SK-N-SH (cell line): ENCODE results near the gene INAFM2. TPM values are rescaled to one million over a fixed set of nuclear protein-coding genes. Genes with fewer than 3 reads are reported as not detected.

Experiments used
- CTCF ChIA-PET: fragments of 300-600, 350-600 bp; formaldehyde crosslinking; extraction: SDS; loops from one replicate; lab custom pipeline; 2021; lab: Yijun Ruan, JAX
- POLR2A ChIA-PET: fragments of 350-600 bp; sonication (Branson Sonifier 250); formaldehyde crosslinking; extraction: SDS; loops from one replicate; lab custom pipeline; 2020; ENCODE audit warnings: antibody characterized with exemption, inconsistent platforms; lab: Yijun Ruan, JAX
- DNase-seq: peaks from one replicate; pipeline ENCODE4 v3.0.0; 2012
- H2AFZ ChIP-seq: fragments of 200-600 bp; sonication (generic); 2 replicates; pipeline ENCODE4 v1.8.1; 2016; ENCODE audit warnings: antibody characterized with exemption, mild to moderate bottlenecking, low read depth
- H3F3A ChIP-seq: fragments of 200-600 bp; sonication (generic); replicated peaks from 2 replicates; pipeline ENCODE3; 2016; ENCODE audit warnings: antibody characterized with exemption, mild to moderate bottlenecking; ENCODE audit not compliant: insufficient read depth
- H3K27ac ChIP-seq, 2 experiments: fragments of 200-500 bp in 1 of 2; fragments of 200-600 bp in 1 of 2; sonication (Bioruptor generic) in 1 of 2; sonication (generic), shearing (Covaris generic) in 1 of 2; 2 replicates each; pipeline versions ENCODE4 v1.5.1 to v1.6.1; 2014 to 2016; ENCODE audit warnings: low read depth in 2 of 2, inconsistent platforms in 1 of 2, low read length in 1 of 2, mild to moderate bottlenecking in 1 of 2, mixed read lengths in 1 of 2
- H3K27me3 ChIP-seq: fragments of 200-600 bp; sonication (generic), shearing (Covaris generic); 2 replicates; pipeline ENCODE4 v1.6.1; 2016; ENCODE audit warnings: mixed run types; ENCODE audit not compliant: insufficient read depth
- H3K36me3 ChIP-seq, 2 experiments: fragments of 200-500 bp in 1 of 2; fragments of 200-600 bp in 1 of 2; sonication (Bioruptor generic) in 1 of 2; sonication (generic) in 1 of 2; replicated peaks in 1 of 2; 2 replicates each; pipeline versions ENCODE3 to v1.5.1; 2014 to 2016; ENCODE audit warnings: low read length in 1 of 2, mild to moderate bottlenecking in 1 of 2; ENCODE audit not compliant: insufficient read depth in 2 of 2, control insufficient read depth in 1 of 2
- H3K4me1 ChIP-seq, 2 experiments: fragments of 200-500 bp in 1 of 2; fragments of 200-600 bp in 1 of 2; sonication (Bioruptor generic) in 1 of 2; sonication (generic), shearing (Covaris generic) in 1 of 2; 2 replicates each; pipeline versions ENCODE4 v1.5.1 to v1.6.1; 2014 to 2016; ENCODE audit warnings: low read depth in 1 of 2, low read length in 1 of 2, mixed run types in 1 of 2; ENCODE audit not compliant: insufficient read depth in 2 of 2, control insufficient read depth in 1 of 2
- H3K4me2 ChIP-seq: fragments of 200-600 bp; sonication (generic), shearing (Covaris generic); 2 replicates; pipeline ENCODE4 v1.6.1; 2017; ENCODE audit warnings: mixed run types
- H3K4me3 ChIP-seq, 2 experiments: fragments of 200-500 bp in 1 of 2; fragments of 200-600 bp in 1 of 2; sonication (Bioruptor generic) in 1 of 2; sonication (generic), shearing (Covaris generic) in 1 of 2; 2 replicates each; pipeline versions ENCODE4 v1.5.1 to v1.8.1; 2014 to 2016; ENCODE audit warnings: low read depth in 2 of 2, inconsistent platforms in 1 of 2, low read length in 1 of 2, mild to moderate bottlenecking in 1 of 2, mixed read lengths in 1 of 2, moderate library complexity in 1 of 2
- H3K79me2 ChIP-seq: fragments of 200-600 bp; sonication (generic); 2 replicates; pipeline ENCODE4 v1.8.1; 2017; ENCODE audit warnings: mild to moderate bottlenecking; ENCODE audit not compliant: insufficient read depth
- H3K9ac ChIP-seq: fragments of 200-600 bp; sonication (generic); 2 replicates; pipeline ENCODE4 v1.6.1; 2017; ENCODE audit warnings: mixed run types
- H3K9me2 ChIP-seq: fragments of 200-600 bp; sonication (generic); 2 replicates; pipeline ENCODE4 v1.6.1; 2017; ENCODE audit warnings: mixed run types
- H3K9me3 ChIP-seq: fragments of 200-600 bp; sonication (generic); 2 replicates; pipeline ENCODE4 v1.6.1; 2017; ENCODE audit warnings: mixed run types, mild to moderate bottlenecking, moderate library complexity
- H4K20me1 ChIP-seq: fragments of 200-600 bp; sonication (generic); 2 replicates; pipeline ENCODE4 v1.6.1; 2017; ENCODE audit warnings: mild to moderate bottlenecking, mixed run types; ENCODE audit not compliant: insufficient read depth
- ELF1 ChIP-seq: IDR thresholded peaks from 2 replicates; pipeline ENCODE4 v1.4.0; 2012
- FOSL2 ChIP-seq: IDR thresholded peaks from 2 replicates; pipeline ENCODE4 v1.4.0; 2012; ENCODE audit warnings: low read depth, mild to moderate bottlenecking, moderate library complexity, borderline replicate concordance
- FOXJ3 ChIP-seq: sonication (generic); formaldehyde crosslinking; IDR thresholded peaks from 2 replicates; pipeline ENCODE4 v1.5.1; 2020; ENCODE audit warnings: mild to moderate bottlenecking, missing genetic modification reagents
- FOXM1 ChIP-seq: IDR thresholded peaks from 2 replicates; pipeline ENCODE4 v1.4.0; 2012; ENCODE audit warnings: low read depth, mild to moderate bottlenecking
- GABPA ChIP-seq: IDR thresholded peaks from 2 replicates; pipeline ENCODE4 v1.4.0; 2012; ENCODE audit warnings: low read depth, mild to moderate bottlenecking
- GATA2 ChIP-seq: sonication (generic); formaldehyde crosslinking; IDR thresholded peaks from 2 replicates; pipeline ENCODE4 v1.5.0; 2020; ENCODE audit warnings: mild to moderate bottlenecking, missing genetic modification reagents
- RCOR1 ChIP-seq: fragments of 150-350 bp; IDR thresholded peaks from 2 replicates; pipeline ENCODE4 v1.6.1; 2017; ENCODE audit warnings: antibody characterized with exemption, low read length
- RXRA ChIP-seq: IDR thresholded peaks from 2 replicates; pipeline ENCODE4 v1.4.0; 2012; ENCODE audit warnings: low read depth, mild to moderate bottlenecking, borderline replicate concordance
- SIN3A ChIP-seq: IDR thresholded peaks from 2 replicates; pipeline ENCODE4 v1.6.1; 2012; ENCODE audit warnings: low read depth, mild to moderate bottlenecking, low read length, moderate library complexity, borderline replicate concordance
- TEAD4 ChIP-seq: IDR thresholded peaks from 2 replicates; pipeline ENCODE4 v1.4.0; 2012; ENCODE audit warnings: mild to moderate bottlenecking, borderline replicate concordance; ENCODE audit not compliant: insufficient read depth
- YY1 ChIP-seq: IDR thresholded peaks from 2 replicates; pipeline ENCODE4 v1.4.0; 2012; ENCODE audit warnings: low read depth, mild to moderate bottlenecking
- WGBS: methylation state at CpG from one replicate; pipeline ENCODE4 v1.1.6; 2017; ENCODE audit warnings: low lambda C conversion rate; 5-methylcytosine and 5-hydroxymethylcytosine counted together
- polyA plus RNA-seq, 3 experiments: library from polyadenylated mRNA; depleted of rRNA; stranded (reverse); fragments of >200 nt; gene quantifications; 2 replicates each; pipeline ENCODE4 v1.2.3, GENCODE V29; 2012
- TF ChIP-seq, protein P1 (sequence below): IDR thresholded peaks from 2 replicates; pipeline ENCODE4 v1.4.0; 2012; ENCODE audit warnings: low read depth, borderline replicate concordance
- TF ChIP-seq, protein P2 (sequence below): IDR thresholded peaks from 2 replicates; pipeline ENCODE4 v1.4.0; 2012; ENCODE audit warnings: low read depth, borderline replicate concordance
- TF ChIP-seq, protein P3 (sequence below): IDR thresholded peaks from 2 replicates; pipeline ENCODE4 v1.6.1; 2012; ENCODE audit warnings: mild to moderate bottlenecking, low read depth, low read length, moderate library complexity
- TF ChIP-seq, protein P4 (sequence below): fragments of 150-350 bp; IDR thresholded peaks from 2 replicates; pipeline ENCODE4 v1.6.1; 2016; ENCODE audit warnings: mild to moderate bottlenecking, low read depth, low read length
- TF ChIP-seq, protein P5 (sequence below): fragments of 200-600 bp; sonication (generic); IDR thresholded peaks from 2 replicates; pipeline ENCODE4 v1.6.1; 2017; ENCODE audit warnings: antibody characterized with exemption, mild to moderate bottlenecking, moderate library complexity

Gene INAFM2
- polyA plus RNA-seq, 1 of the 3 experiments (the other 2 are of a cell fraction) = 7.8 TPM

DNA sequence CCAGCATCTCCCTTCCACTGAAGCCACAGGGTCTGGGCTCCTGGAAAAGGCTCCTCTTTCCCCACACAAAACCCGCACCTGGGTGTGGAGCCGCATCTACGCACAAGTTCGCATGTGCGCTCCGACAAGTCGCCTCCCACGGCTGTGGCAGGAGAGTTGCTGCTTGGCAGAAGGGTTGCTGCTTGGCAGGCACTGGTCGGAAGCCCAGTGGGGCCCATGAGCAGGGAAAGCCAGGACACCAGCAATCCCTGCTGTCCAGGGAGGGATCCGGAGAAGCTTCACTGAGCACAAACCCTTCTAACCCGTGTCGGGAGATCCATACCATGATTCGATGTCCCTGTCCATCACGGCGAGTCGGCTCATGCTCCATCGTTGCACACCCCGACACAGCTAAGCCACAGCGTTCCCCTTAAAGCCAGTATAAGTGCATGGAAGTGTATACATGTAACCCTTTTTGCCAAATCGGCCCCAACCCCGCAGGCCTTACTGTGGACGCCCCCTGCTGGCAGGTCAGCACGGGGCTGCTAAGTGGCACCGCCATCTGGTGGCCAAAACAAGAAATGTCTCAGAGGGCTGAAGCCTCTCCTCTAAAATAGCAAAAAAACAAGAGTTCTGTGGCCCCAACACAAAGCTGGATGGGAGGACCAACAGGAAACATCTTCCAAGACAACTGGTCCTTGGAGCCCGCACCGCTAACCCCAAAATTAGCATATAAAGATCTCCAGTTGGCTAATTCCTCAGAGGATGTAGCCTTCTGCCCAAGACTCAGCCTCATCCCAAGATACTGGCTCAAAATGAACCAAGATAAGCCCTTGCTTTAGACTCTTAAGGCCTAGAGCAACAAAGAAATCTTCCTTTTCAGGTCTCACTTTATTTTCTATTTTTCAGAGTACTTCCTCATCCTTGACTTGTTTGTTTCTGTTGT is 48.9 kb upstream of the INAFM2 start (continued):
- TF ChIP-seq FOXJ3 (CRISPR knock-in tag) = no peak
- TF ChIP-seq TEAD4 = no peak

DNA sequence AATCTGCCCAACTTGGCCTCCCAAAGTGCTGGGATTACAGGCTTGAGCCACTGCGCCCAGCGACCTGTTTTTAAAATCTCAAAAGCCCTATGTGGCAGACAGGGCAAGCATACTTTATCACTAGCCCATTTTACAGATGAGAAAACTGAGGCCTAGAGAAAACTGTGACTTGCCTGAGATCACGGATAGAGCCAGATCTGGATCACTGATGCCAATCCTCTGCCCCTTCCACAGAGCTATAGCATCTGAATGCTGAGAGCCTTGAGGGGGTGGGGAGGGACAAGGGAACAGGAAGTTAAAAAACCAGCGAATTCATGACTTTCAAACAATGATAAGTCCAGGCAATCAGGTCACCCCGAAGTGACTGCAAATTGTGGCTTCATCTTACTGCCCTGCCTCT is 48.0 kb upstream of the INAFM2 start:
- Histone ChIP-seq H3K9me3 (no peaks in the 10 kb centered on the region), H3F3A (peaks cover 3% of the 10 kb centered on the region), H3K9me2 (no peaks in the 10 kb centered on the region), H3K9ac (no peak overlapping the region), H3K27ac (no peak overlapping the region), H2AFZ (no peak overlapping the region), H3K27me3 (no peaks in the 10 kb centered on the region), H3K36me3 (no peaks in the 10 kb centered on the region)
- 63% methylated on average over 5 of the region's 5 CpGs for WGBS
- CTCF ChIA-PET = interaction anchor here (0.7 to 25.6 kb wide), 13 partner anchors 13 to 487 kb away, joined by 3 to 868 read pairs (median 38); partner anchors contain the start of genes ANKRD63, BUB1B, CCDC9B and INAFM2
- TF ChIP-seq, protein P1, sequence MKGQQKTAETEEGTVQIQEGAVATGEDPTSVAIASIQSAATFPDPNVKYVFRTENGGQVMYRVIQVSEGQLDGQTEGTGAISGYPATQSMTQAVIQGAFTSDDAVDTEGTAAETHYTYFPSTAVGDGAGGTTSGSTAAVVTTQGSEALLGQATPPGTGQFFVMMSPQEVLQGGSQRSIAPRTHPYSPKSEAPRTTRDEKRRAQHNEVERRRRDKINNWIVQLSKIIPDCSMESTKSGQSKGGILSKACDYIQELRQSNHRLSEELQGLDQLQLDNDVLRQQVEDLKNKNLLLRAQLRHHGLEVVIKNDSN = no peak
- TF ChIP-seq FOXJ3 (CRISPR knock-in tag) (no peak), SIN3A (no peak), FOXM1 (no peak), RXRA (no peak), ELF1 (no peak), GABPA (no peak), GATA2 (CRISPR knock-in tag) (no peak), FOSL2 (no peak), YY1 (no peak), RCOR1 (no peak)
- TF ChIP-seq, protein P2, sequence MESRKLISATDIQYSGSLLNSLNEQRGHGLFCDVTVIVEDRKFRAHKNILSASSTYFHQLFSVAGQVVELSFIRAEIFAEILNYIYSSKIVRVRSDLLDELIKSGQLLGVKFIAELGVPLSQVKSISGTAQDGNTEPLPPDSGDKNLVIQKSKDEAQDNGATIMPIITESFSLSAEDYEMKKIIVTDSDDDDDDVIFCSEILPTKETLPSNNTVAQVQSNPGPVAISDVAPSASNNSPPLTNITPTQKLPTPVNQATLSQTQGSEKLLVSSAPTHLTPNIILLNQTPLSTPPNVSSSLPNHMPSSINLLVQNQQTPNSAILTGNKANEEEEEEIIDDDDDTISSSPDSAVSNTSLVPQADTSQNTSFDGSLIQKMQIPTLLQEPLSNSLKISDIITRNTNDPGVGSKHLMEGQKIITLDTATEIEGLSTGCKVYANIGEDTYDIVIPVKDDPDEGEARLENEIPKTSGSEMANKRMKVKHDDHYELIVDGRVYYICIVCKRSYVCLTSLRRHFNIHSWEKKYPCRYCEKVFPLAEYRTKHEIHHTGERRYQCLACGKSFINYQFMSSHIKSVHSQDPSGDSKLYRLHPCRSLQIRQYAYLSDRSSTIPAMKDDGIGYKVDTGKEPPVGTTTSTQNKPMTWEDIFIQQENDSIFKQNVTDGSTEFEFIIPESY = no peak
- TF ChIP-seq, protein P3, sequence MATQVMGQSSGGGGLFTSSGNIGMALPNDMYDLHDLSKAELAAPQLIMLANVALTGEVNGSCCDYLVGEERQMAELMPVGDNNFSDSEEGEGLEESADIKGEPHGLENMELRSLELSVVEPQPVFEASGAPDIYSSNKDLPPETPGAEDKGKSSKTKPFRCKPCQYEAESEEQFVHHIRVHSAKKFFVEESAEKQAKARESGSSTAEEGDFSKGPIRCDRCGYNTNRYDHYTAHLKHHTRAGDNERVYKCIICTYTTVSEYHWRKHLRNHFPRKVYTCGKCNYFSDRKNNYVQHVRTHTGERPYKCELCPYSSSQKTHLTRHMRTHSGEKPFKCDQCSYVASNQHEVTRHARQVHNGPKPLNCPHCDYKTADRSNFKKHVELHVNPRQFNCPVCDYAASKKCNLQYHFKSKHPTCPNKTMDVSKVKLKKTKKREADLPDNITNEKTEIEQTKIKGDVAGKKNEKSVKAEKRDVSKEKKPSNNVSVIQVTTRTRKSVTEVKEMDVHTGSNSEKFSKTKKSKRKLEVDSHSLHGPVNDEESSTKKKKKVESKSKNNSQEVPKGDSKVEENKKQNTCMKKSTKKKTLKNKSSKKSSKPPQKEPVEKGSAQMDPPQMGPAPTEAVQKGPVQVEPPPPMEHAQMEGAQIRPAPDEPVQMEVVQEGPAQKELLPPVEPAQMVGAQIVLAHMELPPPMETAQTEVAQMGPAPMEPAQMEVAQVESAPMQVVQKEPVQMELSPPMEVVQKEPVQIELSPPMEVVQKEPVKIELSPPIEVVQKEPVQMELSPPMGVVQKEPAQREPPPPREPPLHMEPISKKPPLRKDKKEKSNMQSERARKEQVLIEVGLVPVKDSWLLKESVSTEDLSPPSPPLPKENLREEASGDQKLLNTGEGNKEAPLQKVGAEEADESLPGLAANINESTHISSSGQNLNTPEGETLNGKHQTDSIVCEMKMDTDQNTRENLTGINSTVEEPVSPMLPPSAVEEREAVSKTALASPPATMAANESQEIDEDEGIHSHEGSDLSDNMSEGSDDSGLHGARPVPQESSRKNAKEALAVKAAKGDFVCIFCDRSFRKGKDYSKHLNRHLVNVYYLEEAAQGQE = no peak
- TF ChIP-seq, protein P4, sequence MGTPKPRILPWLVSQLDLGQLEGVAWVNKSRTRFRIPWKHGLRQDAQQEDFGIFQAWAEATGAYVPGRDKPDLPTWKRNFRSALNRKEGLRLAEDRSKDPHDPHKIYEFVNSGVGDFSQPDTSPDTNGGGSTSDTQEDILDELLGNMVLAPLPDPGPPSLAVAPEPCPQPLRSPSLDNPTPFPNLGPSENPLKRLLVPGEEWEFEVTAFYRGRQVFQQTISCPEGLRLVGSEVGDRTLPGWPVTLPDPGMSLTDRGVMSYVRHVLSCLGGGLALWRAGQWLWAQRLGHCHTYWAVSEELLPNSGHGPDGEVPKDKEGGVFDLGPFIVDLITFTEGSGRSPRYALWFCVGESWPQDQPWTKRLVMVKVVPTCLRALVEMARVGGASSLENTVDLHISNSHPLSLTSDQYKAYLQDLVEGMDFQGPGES = no peak
- TF ChIP-seq, protein P5, sequence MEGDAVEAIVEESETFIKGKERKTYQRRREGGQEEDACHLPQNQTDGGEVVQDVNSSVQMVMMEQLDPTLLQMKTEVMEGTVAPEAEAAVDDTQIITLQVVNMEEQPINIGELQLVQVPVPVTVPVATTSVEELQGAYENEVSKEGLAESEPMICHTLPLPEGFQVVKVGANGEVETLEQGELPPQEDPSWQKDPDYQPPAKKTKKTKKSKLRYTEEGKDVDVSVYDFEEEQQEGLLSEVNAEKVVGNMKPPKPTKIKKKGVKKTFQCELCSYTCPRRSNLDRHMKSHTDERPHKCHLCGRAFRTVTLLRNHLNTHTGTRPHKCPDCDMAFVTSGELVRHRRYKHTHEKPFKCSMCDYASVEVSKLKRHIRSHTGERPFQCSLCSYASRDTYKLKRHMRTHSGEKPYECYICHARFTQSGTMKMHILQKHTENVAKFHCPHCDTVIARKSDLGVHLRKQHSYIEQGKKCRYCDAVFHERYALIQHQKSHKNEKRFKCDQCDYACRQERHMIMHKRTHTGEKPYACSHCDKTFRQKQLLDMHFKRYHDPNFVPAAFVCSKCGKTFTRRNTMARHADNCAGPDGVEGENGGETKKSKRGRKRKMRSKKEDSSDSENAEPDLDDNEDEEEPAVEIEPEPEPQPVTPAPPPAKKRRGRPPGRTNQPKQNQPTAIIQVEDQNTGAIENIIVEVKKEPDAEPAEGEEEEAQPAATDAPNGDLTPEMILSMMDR = no peak
- TF ChIP-seq, all 33 proteins: peak for 0
- H3K79me2 ChIP-seq = no peaks in the 10 kb centered on the region
- POLR2A ChIA-PET = no interaction called here
- no peaks in the 10 kb centered on the region for H4K20me1 ChIP-seq
- H3K4me2 ChIP-seq = no peak overlapping the region
- DNase-seq = no peak
- H3K4me1 ChIP-seq = peaks cover 0 to 5% of the 10 kb centered on the region in 2 experiments; a peak in 1 of 4 replicates
- H3K4me3 ChIP-seq = no peak overlapping the region
